D721Med (cell line): Measurements from ENCODE around the gene SULT2A1.
"Not testable (repeated sequence)": the region's sequence is repeated elsewhere in the genome, so short reads cannot be mapped to it uniquely, and the experiment has no call there.

ENCODE experiments used
- DNase-seq: peaks from one replicate; pipeline ENCODE4 v3.0.0; 2011; ENCODE audit warnings: low spot score; ENCODE audit not compliant: insufficient read length
- FAIRE-seq: peaks from 2 replicates; lab custom pipeline; 2011; peaks lifted over from hg19 to GRCh38; lab: Jason Lieb, UNC
- TF ChIP-seq, protein P1 (sequence below): IDR thresholded peaks from 2 replicates; pipeline ENCODE4 v1.5.1; 2012; ENCODE audit warnings: mild to moderate bottlenecking, control low read depth; ENCODE audit not compliant: insufficient read depth; ENCODE audit errors: missing control alignments

Gene SULT2A1

GRCh38 chr19:47885067-47885463 lies 1.1 kb downstream of the SULT2A1 start:
- no peak for FAIRE-seq
- TF ChIP-seq, protein P1, sequence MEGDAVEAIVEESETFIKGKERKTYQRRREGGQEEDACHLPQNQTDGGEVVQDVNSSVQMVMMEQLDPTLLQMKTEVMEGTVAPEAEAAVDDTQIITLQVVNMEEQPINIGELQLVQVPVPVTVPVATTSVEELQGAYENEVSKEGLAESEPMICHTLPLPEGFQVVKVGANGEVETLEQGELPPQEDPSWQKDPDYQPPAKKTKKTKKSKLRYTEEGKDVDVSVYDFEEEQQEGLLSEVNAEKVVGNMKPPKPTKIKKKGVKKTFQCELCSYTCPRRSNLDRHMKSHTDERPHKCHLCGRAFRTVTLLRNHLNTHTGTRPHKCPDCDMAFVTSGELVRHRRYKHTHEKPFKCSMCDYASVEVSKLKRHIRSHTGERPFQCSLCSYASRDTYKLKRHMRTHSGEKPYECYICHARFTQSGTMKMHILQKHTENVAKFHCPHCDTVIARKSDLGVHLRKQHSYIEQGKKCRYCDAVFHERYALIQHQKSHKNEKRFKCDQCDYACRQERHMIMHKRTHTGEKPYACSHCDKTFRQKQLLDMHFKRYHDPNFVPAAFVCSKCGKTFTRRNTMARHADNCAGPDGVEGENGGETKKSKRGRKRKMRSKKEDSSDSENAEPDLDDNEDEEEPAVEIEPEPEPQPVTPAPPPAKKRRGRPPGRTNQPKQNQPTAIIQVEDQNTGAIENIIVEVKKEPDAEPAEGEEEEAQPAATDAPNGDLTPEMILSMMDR: no peak
- no peak for DNase-seq

- DNase-seq (no peak), FAIRE-seq (no peak)
- TF ChIP-seq, protein P1: no peak
These were observed 3.2 kb downstream of the SULT2A1 start for GRCh38 chr19:47882890-47883289.

GRCh38 chr19:47881757-47882156 lies 4.4 kb downstream of the SULT2A1 start:
- DNase-seq (no peak), FAIRE-seq (no peak)
- TF ChIP-seq, protein P1: no peak

DNA sequence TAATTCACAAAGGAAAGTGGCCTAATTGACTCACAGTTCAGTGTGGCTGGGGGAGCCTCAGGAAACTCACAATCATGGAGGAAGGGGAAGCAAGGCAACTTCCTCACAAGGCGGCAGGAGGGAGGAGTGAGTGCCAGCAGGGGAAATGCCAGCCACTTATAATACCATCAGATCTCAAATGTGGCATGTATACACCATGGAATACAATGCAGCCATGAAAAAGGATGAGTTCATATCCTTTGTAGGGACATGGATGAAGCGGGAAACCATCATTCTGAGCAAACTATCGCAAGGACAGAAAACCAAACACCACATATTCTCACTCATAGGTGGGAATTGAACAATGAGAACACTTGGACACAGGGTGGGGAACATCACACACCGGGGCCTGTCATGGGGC lies 6.7 kb downstream of the SULT2A1 start:
- not testable (repeated sequence) for DNase-seq

GRCh38 chr19:47878906-47879305 lies 7.2 kb downstream of the SULT2A1 start:
- TF ChIP-seq, protein P1: no peak
- FAIRE-seq: no peak
- no peak for DNase-seq

More for the DNA sequence above, 6.7 kb downstream of the SULT2A1 start:
- not testable (repeated sequence) for FAIRE-seq

DNA sequence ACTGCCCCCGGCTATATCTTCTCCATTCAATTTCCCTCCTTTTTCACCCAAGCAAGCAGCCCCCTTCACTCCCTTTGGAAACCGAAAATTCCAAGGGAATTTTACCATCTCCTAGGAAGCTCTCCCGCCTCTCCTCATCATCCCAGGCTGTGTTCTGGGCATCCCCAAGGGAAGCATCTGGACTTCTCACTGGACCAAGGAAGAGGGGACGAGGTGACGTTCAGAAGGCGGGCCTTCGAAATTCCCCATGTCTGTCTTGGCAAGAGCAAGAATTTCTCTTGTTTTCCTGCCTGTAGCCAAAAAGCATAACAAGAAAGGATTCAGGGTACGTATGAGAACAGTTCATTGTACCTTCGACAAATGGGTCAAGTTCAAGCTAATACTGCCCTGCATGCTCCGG lies 20.9 kb downstream of the SULT2A1 start:
- TF ChIP-seq, protein P1: no peak
- FAIRE-seq (no peak), DNase-seq (no peak)

DNA sequence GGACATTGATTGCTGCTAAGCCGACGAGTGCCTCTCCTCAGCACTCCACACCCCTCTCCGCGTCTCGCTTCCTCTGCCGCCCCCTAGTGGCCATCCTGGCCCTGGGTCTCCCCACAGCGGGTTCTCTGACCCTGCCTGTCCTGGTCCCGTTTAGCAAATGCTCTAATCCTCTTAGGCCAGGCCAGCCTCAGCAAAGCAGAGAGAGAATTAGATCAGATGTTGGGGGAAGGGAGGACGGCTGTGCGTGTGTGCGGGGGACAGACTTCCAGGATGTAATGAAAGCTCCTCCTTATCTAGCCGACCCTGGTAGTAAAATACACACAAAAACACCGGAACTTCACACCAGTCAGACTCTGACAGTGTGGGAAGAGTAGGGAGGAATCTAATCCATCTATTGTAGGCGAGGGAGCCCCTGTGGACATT lies 22.6 kb downstream of the SULT2A1 start:
- FAIRE-seq (peak; percentile 93), DNase-seq (peak; percentile 80)
- TF ChIP-seq, protein P1: peak; percentile 96

- FAIRE-seq: no peak
- TF ChIP-seq, protein P1: no peak
- no peak for DNase-seq
These were observed 24.5 kb downstream of the SULT2A1 start for GRCh38 chr19:47861630-47862029.
